ENCODE data around the gene DENND10.

DNA sequence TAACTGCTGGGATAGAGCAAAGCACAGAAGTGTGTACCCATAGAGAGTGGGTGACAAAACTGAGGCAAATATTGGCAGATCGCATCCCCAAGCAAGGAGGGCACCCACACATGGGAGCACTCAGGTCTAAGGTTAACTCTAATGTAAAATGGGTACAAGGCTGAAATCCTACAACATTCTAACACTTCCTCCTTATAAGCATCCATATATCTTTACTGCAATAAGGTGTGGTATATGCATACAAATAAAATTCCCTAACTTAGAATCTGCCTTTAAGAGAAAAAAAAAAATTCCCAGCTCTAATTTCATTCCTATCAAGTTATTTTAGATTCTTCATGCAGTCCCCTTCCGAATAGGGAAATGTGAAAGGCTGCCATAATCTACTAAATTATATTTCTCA is 42.0 kb upstream of the DENND10 start:
- no peak for TF ChIP-seq POLR2A (IDR thresholded peaks at IDR 0.05)
- TF ChIP-seq, protein P1, sequence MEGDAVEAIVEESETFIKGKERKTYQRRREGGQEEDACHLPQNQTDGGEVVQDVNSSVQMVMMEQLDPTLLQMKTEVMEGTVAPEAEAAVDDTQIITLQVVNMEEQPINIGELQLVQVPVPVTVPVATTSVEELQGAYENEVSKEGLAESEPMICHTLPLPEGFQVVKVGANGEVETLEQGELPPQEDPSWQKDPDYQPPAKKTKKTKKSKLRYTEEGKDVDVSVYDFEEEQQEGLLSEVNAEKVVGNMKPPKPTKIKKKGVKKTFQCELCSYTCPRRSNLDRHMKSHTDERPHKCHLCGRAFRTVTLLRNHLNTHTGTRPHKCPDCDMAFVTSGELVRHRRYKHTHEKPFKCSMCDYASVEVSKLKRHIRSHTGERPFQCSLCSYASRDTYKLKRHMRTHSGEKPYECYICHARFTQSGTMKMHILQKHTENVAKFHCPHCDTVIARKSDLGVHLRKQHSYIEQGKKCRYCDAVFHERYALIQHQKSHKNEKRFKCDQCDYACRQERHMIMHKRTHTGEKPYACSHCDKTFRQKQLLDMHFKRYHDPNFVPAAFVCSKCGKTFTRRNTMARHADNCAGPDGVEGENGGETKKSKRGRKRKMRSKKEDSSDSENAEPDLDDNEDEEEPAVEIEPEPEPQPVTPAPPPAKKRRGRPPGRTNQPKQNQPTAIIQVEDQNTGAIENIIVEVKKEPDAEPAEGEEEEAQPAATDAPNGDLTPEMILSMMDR (IDR thresholded peaks at IDR 0.05), result no peak
